HG02981 (cell line): Measurements from ENCODE around the gene HTR6.
"Not testable (repeated sequence)": the region's sequence is repeated elsewhere in the genome, so short reads cannot be mapped to it uniquely, and the experiment has no call there.

Experiments
- ATAC-seq: cut with Tn5 transposase; IDR thresholded peaks from one replicate; pipeline ENCODE4 v1.9.1; 2021; ENCODE audit warnings: mild to moderate bottlenecking, moderate library complexity; ENCODE audit not compliant: unreplicated experiment

HTR6 gene

DNA sequence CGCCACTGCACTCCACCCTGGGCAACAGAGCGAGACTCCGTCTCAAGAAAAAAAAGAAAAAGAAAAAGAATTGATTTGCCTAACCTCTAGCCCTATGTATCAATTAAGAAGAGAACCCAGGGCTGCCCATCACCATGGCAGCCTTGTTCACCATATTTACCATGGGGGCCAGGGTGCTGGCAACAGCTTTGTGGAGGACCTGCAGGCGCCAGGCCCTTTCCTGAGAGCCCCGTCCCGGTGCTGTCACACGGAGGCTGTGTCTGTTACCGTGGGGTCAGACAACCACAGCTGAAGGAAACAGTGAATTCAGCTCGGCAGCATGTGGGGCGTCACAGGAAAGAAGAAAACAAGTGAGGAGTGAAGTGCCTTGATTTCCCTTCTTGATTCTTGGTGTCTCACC lies 27.1 kb upstream of the HTR6 start:
- ATAC-seq: no peak

- ATAC-seq: not testable (repeated sequence)
Measured at GRCh38 chr1:19639228-19639627, 25.4 kb upstream of the HTR6 start.

DNA sequence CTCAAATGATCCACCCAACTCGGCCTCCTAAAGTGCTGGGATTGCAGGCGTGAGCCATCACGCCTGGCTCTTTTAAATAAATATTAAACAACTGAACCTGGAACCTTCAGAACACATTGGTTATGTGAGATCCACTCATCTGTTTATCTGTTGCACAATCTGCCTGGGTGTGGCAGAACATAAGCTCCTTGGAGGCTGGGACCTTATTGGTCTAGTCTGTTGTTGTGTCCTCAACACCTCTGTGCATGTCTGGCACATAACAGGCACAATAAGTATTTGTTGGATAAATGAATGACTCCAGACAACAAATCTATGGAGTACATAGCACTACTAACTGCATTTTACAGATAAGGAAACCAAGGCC lies 24.7 kb upstream of the HTR6 start:
- no peak for ATAC-seq

DNA sequence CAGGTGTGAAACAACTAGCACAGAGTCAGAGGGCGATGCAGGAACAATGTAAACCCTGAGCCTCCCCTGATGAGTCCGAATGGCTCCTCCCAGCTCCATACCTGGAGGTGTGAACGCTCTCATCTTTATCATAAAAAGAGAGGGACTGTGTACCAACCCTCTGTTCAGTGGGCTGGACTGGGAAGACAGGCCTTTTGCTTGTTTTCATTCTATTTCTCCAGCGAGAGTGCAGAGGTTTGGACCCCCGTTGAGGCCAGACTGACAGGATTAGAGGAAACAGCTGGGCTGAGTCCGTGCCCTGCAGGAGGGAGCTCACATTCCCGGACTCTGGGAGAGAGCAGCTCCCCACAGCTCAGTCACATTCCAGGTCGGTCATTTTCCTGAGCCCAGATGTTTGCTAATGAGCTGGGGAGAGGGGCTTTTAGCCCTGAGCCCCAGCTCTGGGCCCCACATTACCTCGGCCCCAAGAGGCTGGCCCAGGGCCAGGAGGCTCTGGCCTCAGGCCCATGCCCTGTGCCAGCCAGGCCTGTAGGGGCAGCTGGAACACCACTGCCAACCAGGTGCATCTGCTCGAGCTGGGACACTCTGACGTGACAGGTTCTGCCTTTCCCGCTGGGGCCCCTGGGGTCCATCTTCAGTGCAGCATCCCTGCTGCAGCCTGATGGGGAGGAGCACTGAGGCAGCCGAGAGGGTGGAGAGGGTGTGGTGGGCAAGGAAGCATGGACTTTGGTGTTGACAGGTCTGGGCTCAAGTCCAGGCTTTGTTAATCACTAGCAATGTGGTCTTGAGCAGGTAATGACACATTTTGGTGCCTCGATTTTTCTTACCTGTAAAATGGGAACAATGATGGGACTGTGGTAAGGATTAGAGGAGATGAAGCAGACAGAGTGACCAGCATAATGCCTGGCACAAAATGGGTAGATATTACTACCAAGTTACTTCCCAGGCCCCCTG lies 24.0 kb upstream of the HTR6 start:
- ATAC-seq: no peak

GRCh38 chr1:19643121-19643520 lies 21.6 kb upstream of the HTR6 start:
- ATAC-seq: no peak

- ATAC-seq: peak; percentile 46
Measured at GRCh38 chr1:19643602-19644394, 20.9 kb upstream of the HTR6 start, which contains the start of gene NBL1. Gene NBL1, plus strand, starts transcription at chr1:19644311. Its CDS starts 10,720 bp downstream, at chr1:19655031.

DNA sequence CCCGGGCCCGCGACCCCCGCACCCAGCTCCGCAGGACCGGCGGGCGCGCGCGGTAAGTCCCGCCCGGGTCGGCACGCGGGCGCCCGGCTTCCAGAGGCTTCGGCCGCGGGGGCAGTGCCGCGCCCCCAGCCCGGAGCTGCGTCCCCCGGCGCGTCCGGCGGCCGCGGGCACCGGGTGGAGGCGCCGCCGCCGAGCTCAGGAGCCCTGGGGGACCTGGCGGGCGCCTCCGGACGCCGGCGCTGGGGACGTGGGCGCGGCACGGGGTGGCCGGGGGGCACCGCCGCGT lies 20.3 kb upstream of the HTR6 start:
- no peak for ATAC-seq

DNA sequence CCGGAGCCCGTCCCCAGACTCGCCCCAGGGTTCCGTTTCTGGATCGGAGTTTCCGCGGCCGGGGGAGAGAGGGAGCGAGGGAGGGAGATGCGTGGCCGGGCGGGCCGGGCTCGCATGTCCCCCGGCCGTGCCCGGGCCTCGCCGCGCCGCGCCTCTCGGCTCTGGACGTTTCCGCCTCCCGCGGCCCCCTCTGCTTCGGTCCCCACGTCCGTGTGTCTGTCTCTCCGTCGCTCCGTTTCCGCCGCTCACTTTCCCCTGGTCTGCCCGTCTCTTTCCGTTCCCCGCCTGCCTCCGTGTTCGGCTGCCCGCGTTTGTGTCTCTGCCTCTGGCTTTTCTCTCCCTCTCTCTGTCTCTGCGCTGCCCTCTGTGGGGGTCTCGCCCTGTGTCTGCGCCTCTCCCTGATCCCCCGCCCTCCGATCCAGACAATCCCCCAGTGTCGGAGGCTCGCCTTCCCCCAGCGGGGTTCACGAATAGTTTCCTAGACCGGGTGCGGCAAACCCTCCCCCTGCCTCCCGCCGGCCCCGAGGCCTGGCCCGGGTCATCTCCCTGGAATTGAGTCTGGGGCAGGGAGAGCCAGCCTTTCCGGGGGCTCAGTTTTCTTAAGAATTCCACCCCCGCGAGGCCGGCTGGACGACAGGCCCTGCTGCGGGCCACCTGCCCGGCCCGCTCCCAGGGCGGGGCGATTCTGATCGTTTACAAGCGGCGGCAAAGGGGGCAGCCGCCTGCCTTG lies 19.8 kb upstream of the HTR6 start:
- no peak for ATAC-seq

- ATAC-seq: no peak
Measured at GRCh38 chr1:19645411-19646251, 19.0 kb upstream of the HTR6 start.

DNA sequence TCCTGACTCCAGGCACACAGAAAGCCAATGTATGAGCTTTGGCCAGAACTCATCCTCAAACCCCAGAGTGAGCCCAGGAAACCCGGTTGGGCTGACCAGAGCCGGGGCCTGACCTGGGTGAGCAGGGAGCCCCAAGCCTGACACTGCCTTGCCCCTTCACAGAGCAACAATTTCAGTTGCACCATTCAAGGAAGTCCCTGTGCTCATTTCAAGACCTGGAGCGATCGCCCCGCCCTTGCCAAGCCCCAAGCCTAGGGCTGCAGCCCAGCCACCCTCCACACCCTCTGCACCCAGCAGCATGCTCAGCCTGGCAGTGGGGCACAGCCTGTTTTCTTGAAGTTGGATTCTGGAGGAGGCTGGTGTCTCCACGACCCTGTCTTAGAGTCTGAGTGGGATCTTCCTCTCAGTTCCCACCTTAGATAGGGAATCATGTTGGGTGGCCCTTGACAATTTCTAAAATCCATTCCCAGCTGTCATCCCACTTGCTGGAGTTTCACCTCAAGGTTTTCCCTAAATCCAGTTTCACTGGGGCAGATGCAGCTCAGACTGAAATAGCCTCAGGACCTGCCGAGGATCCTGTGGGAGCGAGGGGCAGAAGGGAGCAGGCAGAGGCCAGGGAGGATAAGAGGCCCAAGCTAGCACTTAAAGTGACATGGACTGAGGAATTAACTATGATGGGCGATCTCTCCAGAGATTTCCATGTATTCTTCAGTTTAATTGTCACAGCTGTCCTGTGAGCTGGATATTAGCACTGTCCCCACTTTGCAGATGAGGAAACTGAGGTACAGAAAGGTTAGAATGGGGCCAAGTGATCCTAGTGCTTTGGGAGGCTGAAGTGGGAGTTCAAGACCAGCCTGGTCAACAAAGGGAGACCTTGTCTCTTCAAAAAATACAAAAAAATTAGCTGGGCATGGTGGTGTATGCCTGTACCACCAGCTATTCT lies 18.0 kb upstream of the HTR6 start:
- ATAC-seq: no peak

DNA sequence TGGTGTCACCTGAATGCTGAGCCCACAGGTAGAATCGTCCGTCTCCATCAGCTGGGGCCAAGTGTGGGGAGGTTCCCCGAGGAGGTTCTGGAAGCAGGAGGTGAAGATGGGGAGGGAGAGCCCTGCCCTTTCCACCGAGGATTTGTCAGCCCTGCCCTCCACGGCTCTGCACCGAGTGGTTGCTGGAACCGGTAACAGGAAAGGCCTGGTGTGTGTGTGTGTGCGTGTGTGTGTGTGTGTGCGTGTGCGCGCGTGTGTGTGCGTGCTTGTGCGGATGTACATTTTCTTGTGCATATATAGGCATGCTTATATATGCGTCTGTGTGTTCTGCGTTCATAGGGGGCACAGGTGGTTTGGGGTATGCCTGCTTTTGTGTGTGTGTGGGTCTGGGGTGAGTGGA lies 17.0 kb upstream of the HTR6 start:
- no peak for ATAC-seq

DNA sequence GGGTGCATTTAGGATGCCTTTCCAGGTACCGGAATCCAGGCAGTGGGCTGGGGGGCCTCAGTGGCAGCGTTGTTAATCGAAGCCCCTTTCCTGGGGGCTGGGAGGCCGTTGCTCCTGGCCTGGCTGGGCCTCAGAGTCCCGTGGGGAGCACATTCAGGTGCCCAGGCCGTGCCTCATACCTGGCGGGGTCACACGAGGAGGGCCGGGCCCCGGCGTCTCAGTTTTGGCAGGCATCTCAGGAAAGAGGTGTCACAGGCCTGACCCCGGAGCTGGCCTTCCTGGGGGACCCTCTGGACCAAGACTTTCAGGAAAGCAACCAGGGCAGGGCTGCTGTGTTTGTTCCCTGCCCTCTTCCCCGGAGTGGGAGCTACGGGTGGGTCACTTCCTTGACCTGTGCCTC lies 16.4 kb upstream of the HTR6 start:
- no peak for ATAC-seq

- ATAC-seq: no peak
Measured at GRCh38 chr1:19648689-19649088, 16.0 kb upstream of the HTR6 start.

DNA sequence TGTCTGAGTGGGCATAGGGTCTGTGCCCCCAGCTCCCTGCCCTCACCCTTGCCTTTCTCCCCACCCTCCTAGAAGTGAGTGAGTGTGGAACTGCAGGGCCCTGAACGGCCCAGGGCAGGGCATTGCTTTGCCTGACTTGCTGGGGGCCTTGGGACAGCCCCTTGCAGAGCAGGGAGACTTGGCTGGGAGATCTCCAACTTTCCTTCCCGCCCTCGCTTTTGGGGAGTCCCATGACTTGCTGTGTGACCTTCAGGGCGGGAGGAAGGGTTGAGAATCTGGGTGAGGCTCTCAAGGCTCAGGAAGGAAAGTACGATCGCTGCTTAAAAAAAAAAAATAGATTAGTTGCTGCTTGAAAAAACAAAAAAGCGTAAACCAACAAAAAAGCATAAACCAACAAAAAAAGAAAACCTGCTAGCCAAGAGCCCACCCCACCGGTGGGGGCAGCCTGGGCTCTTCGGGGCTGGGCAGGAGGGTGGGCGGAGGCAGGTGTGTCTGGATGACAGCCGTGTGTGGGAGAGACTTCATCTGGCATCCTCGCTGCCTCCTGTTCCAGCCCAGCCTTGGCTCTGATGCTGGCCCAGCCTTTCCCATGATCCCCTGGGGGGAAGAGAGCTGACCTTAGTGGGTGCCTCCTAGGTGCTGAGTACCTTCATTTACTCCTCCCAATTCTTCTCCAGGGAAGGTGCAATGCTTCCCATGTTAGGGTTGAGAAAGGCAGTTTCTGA lies 14.1 kb upstream of the HTR6 start:
- no peak for ATAC-seq

GRCh38 chr1:19651141-19651737 lies 13.4 kb upstream of the HTR6 start:
- no peak for ATAC-seq

DNA sequence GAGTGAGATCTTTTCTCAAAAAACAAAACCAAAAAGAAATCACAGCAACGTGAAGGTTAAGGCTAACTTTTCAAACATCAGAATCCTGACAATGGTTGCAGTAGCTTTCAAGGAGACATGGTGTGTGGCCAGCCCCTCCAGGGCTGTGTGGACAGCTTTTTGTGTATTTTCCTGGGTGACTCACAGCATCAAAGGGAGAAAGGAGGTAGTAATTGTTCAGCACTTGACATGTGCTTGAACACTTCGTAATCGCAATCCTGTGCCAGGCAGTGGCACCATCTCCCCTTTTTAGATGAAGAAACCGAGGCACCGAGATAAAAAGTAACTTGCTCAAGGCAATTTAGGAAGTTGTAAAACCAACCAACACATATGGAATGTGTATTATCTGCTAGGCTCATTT lies 10.3 kb upstream of the HTR6 start:
- ATAC-seq: no peak

- no peak for ATAC-seq
Measured at GRCh38 chr1:19654886-19655717, 9.6 kb upstream of the HTR6 start.

- ATAC-seq: no peak
Measured at GRCh38 chr1:19655718-19656080, 9.0 kb upstream of the HTR6 start.
